ENCODE data around the gene CCSER1. TPM values are rescaled to one million over a fixed set of nuclear protein-coding genes. Genes with fewer than 3 reads are reported as not detected.

The CCSER1 gene
- total and polyA plus RNA-seq, 7 donors, result 0.06 to 2.5 (median 0.30) TPM

GRCh38 chr4:90606781-90607180 is 479.6 kb downstream of the CCSER1 start:
- Histone ChIP-seq H3K9me3 (no peaks in the 10 kb centered on the region), H3K4me3 (no peak overlapping the region), H3K27ac (no peak overlapping the region), H3K27me3 (ENCODE audit: insufficient read depth in 3 of 3, low read length in 2 of 3) (no peaks in the 10 kb centered on the region), H3K4me1 (no peaks in the 10 kb centered on the region), H3K36me3 (ENCODE audit: insufficient read depth in 1 of 2, low read depth in 1 of 2) (no peaks in the 10 kb centered on the region)
- DNase-seq (no peak), ATAC-seq (no peak)
- WGBS, 3 donors, result 83 to 93% (median 91%) methylated on average over 1 of the region's 1 CpG
- intact Hi-C loops (cut with DNase I), result no loop called here
- TF ChIP-seq, protein P1, sequence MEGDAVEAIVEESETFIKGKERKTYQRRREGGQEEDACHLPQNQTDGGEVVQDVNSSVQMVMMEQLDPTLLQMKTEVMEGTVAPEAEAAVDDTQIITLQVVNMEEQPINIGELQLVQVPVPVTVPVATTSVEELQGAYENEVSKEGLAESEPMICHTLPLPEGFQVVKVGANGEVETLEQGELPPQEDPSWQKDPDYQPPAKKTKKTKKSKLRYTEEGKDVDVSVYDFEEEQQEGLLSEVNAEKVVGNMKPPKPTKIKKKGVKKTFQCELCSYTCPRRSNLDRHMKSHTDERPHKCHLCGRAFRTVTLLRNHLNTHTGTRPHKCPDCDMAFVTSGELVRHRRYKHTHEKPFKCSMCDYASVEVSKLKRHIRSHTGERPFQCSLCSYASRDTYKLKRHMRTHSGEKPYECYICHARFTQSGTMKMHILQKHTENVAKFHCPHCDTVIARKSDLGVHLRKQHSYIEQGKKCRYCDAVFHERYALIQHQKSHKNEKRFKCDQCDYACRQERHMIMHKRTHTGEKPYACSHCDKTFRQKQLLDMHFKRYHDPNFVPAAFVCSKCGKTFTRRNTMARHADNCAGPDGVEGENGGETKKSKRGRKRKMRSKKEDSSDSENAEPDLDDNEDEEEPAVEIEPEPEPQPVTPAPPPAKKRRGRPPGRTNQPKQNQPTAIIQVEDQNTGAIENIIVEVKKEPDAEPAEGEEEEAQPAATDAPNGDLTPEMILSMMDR (IDR thresholded peaks at IDR 0.05), result no peak

DNA sequence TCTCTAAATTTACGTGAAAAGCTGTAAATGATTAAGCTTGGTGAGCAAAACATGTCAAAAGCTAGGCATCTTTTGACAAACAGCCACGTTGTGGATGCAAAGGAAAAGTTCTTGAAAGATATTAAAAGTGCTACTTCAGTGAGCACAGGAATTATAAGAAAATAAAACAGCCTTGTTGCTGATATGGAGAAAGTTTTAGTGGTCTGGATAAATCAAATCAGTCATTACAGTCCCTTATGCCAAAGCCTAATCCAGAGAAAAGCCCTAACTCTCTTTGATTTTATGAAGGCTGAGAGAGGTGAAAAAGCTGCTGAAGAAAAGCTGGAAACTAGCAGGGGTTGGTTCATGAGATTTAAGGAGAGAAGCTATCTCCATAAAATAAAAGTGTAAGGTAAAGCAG is 487.2 kb downstream of the CCSER1 start:
- Histone ChIP-seq H3K9me3 (no peaks in the 10 kb centered on the region), H3K36me3 (ENCODE audit: insufficient read depth in 1 of 2, low read depth in 1 of 2) (no peaks in the 10 kb centered on the region), H3K27ac (no peak overlapping the region), H3K27me3 (ENCODE audit: insufficient read depth in 3 of 3, low read length in 2 of 3) (no peaks in the 10 kb centered on the region), H3K4me1 (no peaks in the 10 kb centered on the region), H3K4me3 (no peak overlapping the region)
- 56 to 60% (median 58%) methylated on average over 2 of the region's 2 CpGs for WGBS, 3 donors
- intact Hi-C loops (cut with DNase I), result no loop called here
- DNase-seq (no peak), ATAC-seq (no peak)
- TF ChIP-seq, protein P1 (IDR thresholded peaks at IDR 0.05), result no peak

DNA sequence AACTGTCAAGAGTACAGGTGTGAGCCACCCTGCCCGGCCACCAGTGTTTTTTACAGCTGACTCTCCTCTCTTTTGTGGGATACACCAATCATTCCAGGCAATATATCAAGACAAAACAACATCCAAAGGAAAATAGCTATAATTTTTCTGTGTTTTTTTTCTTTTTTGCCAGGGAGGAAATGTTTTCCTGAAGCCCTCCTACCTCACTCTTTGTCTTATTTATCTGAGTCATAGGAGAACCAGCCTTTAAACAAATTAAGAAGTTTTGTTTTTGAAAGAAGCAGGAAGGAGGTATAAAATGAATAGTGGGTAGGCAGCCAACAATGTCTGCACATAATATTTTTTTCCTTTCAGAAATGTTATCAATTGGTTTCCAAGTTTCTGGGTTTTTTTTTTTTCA is 493.9 kb downstream of the CCSER1 start:
- TF ChIP-seq, protein P1 (IDR thresholded peaks at IDR 0.05), result no peak
- no peak for ATAC-seq
- Histone ChIP-seq H3K4me1 (no peaks in the 10 kb centered on the region), H3K4me3 (no peak overlapping the region), H3K9me3 (no peaks in the 10 kb centered on the region), H3K36me3 (ENCODE audit: insufficient read depth in 1 of 2, low read depth in 1 of 2) (no peaks in the 10 kb centered on the region), H3K27ac (no peak overlapping the region), H3K27me3 (ENCODE audit: insufficient read depth in 3 of 3, low read length in 2 of 3) (no peaks in the 10 kb centered on the region)
- intact Hi-C loops (cut with DNase I), result no loop called here
- DNase-seq, result no peak
- 40 to 59% (median 56%) methylated on average over 1 of the region's 1 CpG for WGBS, 3 donors

GRCh38 chr4:90624781-90625180 is 497.6 kb downstream of the CCSER1 start:
- 33 to 40% (median 39%) methylated on average over 3 of the region's 3 CpGs for WGBS, 3 donors

More at GRCh38 chr4:90624781-90625180, 497.6 kb downstream of the CCSER1 start:
- ATAC-seq (no peak), DNase-seq (no peak)
- Histone ChIP-seq H3K4me1 (no peaks in the 10 kb centered on the region), H3K9me3 (no peaks in the 10 kb centered on the region), H3K27ac (no peak overlapping the region), H3K36me3 (ENCODE audit: insufficient read depth in 1 of 2, low read depth in 1 of 2) (no peaks in the 10 kb centered on the region), H3K4me3 (no peak overlapping the region), H3K27me3 (ENCODE audit: insufficient read depth in 3 of 3, low read length in 2 of 3) (no peaks in the 10 kb centered on the region)
- TF ChIP-seq, protein P1 (IDR thresholded peaks at IDR 0.05), result no peak
- intact Hi-C loops (cut with DNase I), result no loop called here
